HepG2 (cell line): ENCODE data around the gene HABP4. TPM values are rescaled to one million over a fixed set of nuclear protein-coding genes. Genes with fewer than 3 reads are reported as not detected.

ENCODE experiments used
- ATAC-seq: fragments of 200-7000 bp; cut with Tn5 transposase; 3 replicates; pipeline ENCODE4 v1.9.1; 2020; ENCODE audit warnings: mild to moderate bottlenecking, moderate library complexity
- BruUV-seq: library from RNA; stranded (reverse); fragments of 400-500 nt; replicated peaks from 2 replicates; lab custom pipeline; 2021; lab: Mats Ljungman, UMichigan
- CTCF ChIA-PET: fragments of 300-600 bp; formaldehyde crosslinking; extraction: SDS; loops from one replicate; lab custom pipeline; 2021; ENCODE audit warnings: low total read pairs, inconsistent platforms, low intra/inter-chr PET ratio; lab: Yijun Ruan, JAX
- POLR2A ChIA-PET: fragments of 350-600 bp; sonication (Branson Sonifier 250); formaldehyde crosslinking; loops from one replicate; lab custom pipeline; 2020; ENCODE audit warnings: antibody characterized with exemption, inconsistent platforms; lab: Yijun Ruan, JAX
- DNase-seq: peaks from one replicate; pipeline ENCODE4 v3.0.0-alpha.2; 2015; ENCODE audit warnings: low spot score
- FAIRE-seq: peaks from 3 replicates; lab custom pipeline; 2011; peaks lifted over from hg19 to GRCh38; lab: Jason Lieb, UNC
- H2AFZ ChIP-seq: one replicate; pipeline ENCODE4 v1.6.1; 2011; ENCODE audit warnings: low read length, inconsistent platforms
- H3K27ac ChIP-seq: fragments of 300-600 bp; 3 replicates; pipeline ENCODE4 v1.8.0; 2011; ENCODE audit warnings: mixed run types, mild to moderate bottlenecking, mixed read lengths, low read length, inconsistent platforms; ENCODE audit not compliant: insufficient read depth; ENCODE audit errors: extremely low read length
- H3K27me3 ChIP-seq, 2 experiments: fragments of 200-600 bp in 1 of 2; 2 replicates in 1 of 2; 3 replicates in 1 of 2; pipeline versions ENCODE4 v1.6.0 to v1.8.0; 2011; ENCODE audit warnings: low read length in 2 of 2, mild to moderate bottlenecking in 2 of 2, moderate library complexity in 2 of 2, inconsistent platforms in 1 of 2; ENCODE audit not compliant: insufficient read depth in 2 of 2, control insufficient read depth in 1 of 2
- H3K36me3 ChIP-seq, 2 experiments: fragments of 200-600 bp in 1 of 2; replicated peaks in 1 of 2; 2 replicates in 1 of 2; 3 replicates in 1 of 2; pipeline versions ENCODE4 v1.5.1 to v1.8.0; 2011; ENCODE audit warnings: low read length in 2 of 2, inconsistent platforms in 1 of 2; ENCODE audit not compliant: insufficient read depth in 2 of 2, control insufficient read depth in 1 of 2
- H3K4me1 ChIP-seq: 2 replicates; pipeline ENCODE4 v1.5.1; 2012; ENCODE audit warnings: low read length, inconsistent platforms; ENCODE audit not compliant: insufficient read depth
- H3K4me2 ChIP-seq: 2 replicates; pipeline ENCODE4 v1.6.0; 2011; ENCODE audit warnings: low read depth, low read length, inconsistent platforms
- H3K4me3 ChIP-seq, 3 experiments: fragments of 200-600 bp in 1 of 3; sonication (generic), shearing (Covaris generic) in 1 of 3; replicated peaks in 1 of 3; 2 replicates each; pipeline ENCODE4 v1.5.1; 2011 to 2016; ENCODE audit warnings: low read length in 3 of 3, inconsistent platforms in 2 of 3, low read depth in 2 of 3, mild to moderate bottlenecking in 2 of 3, control low read depth in 1 of 3, mixed read lengths in 1 of 3; ENCODE audit not compliant: insufficient read depth in 1 of 3
- H3K79me2 ChIP-seq: one replicate; pipeline ENCODE4 v1.6.1; 2011; ENCODE audit warnings: low read length, inconsistent platforms; ENCODE audit not compliant: insufficient read depth
- H3K9ac ChIP-seq: 2 replicates; pipeline ENCODE4 v1.6.0; 2011; ENCODE audit warnings: mild to moderate bottlenecking, low read depth, low read length, inconsistent platforms; ENCODE audit not compliant: insufficient read depth
- H3K9me3 ChIP-seq: 2 replicates; pipeline ENCODE4 v1.5.1; 2012; ENCODE audit warnings: mild to moderate bottlenecking, low read length
- H4K20me1 ChIP-seq: 2 replicates; pipeline ENCODE4 v1.6.0; 2011; ENCODE audit warnings: inconsistent platforms, mild to moderate bottlenecking, low read length, moderate library complexity; ENCODE audit not compliant: insufficient read depth
- CEBPB ChIP-seq: IDR thresholded peaks from 2 replicates; pipeline ENCODE4 v1.6.1; 2011; ENCODE audit warnings: low read depth, low read length, improper control_type of control experiment, borderline replicate concordance
- GPN1 ChIP-seq: sonication (generic); formaldehyde crosslinking; IDR thresholded peaks from 2 replicates; pipeline ENCODE4 v1.5.1; 2020; ENCODE audit warnings: missing genetic modification reagents, borderline replicate concordance
- HNRNPUL1 ChIP-seq: fragments of 200-400 bp; formaldehyde crosslinking; IDR thresholded peaks from 2 replicates; pipeline ENCODE4 v1.6.1; 2017; ENCODE audit warnings: low read depth, mild to moderate bottlenecking, low read length, moderate library complexity
- HOXA3 ChIP-seq: sonication (generic); formaldehyde crosslinking; IDR thresholded peaks from 2 replicates; pipeline ENCODE4 v1.5.0; 2020; ENCODE audit warnings: missing genetic modification reagents
- KDM1A ChIP-seq: IDR thresholded peaks from 2 replicates; pipeline ENCODE4 v1.6.1; 2016; ENCODE audit warnings: missing compliant biosample characterization
- KLF12 ChIP-seq: sonication (generic); formaldehyde crosslinking; IDR thresholded peaks from 2 replicates; pipeline ENCODE4 v1.4.0; 2020; ENCODE audit warnings: missing genetic modification reagents, borderline replicate concordance
- NONO ChIP-seq, 2 experiments: fragments of 450-650 bp in 1 of 2; sonication (generic) in 1 of 2; formaldehyde crosslinking in 1 of 2; IDR thresholded peaks in 1 of 2; conservative IDR thresholded peaks in 1 of 2; 2 replicates each; pipeline versions ENCODE4 v1.6.1 to v1.8.0; 2017 to 2022; ENCODE audit warnings: mild to moderate bottlenecking in 1 of 2, missing genetic modification reagents in 1 of 2, moderate library complexity in 1 of 2
- SALL2 ChIP-seq: sonication (generic); formaldehyde crosslinking; IDR thresholded peaks from 2 replicates; pipeline ENCODE4 v1.8.1; 2023; ENCODE audit warnings: mild to moderate bottlenecking, missing genetic modification reagents, inconsistent platforms
- ZNF318 ChIP-seq: sonication (generic); formaldehyde crosslinking; IDR thresholded peaks from 2 replicates; pipeline ENCODE4 v1.4.0; 2020; ENCODE audit warnings: mild to moderate bottlenecking, missing genetic modification reagents
- ZNF513 ChIP-seq: sonication (generic); formaldehyde crosslinking; conservative IDR thresholded peaks from 2 replicates; pipeline ENCODE4 v1.5.0; 2020; ENCODE audit warnings: missing genetic modification reagents
- ZNF678 ChIP-seq: sonication (generic); formaldehyde crosslinking; IDR thresholded peaks from 2 replicates; pipeline ENCODE4 v1.4.0; 2020; ENCODE audit warnings: mild to moderate bottlenecking, missing genetic modification reagents
- WGBS: methylation state at CpG from one replicate; pipeline ENCODE4 v1.1.6; 2017; ENCODE audit warnings: low lambda C conversion rate; 5-methylcytosine and 5-hydroxymethylcytosine counted together
- in situ Hi-C: cut with HindIII; loops from 2 replicates; pipeline ENCODE4 v1.10.0; 2017; ENCODE audit warnings: low pct_unique_long_range_greater_than_20kb; ENCODE audit not compliant: extremely low pct_ligation_motif_present
- intact Hi-C: fragments of 100-400 bp; cut with micrococcal nuclease; formaldehyde crosslinking; loops from one replicate; pipeline ENCODE4 v1.10.0; 2022; ENCODE audit not compliant: unreplicated experiment
- polyA plus RNA-seq, 8 experiments: library from polyadenylated mRNA; depleted of rRNA in 3 of 8; stranded (reverse) in 7 of 8; unstranded in 1 of 8; fragments of >200 nt; fragmentation: Illumina TruSeq in 4 of 8; extraction: Trizol in 4 of 8; gene quantifications; 2 replicates each; pipeline versions ENCODE4 v1.2.1 to v1.2.3, GENCODE V29; 2011 to 2016; ENCODE audit warnings: low read depth in 4 of 8, missing spikeins in 1 of 8, mixed read lengths in 1 of 8; ENCODE audit not compliant: insufficient read depth in 1 of 8
- total RNA-seq, 5 experiments: library from RNA; depleted of rRNA; stranded (reverse); fragments of >200 nt; fragmentation: Illumina TruSeq; extraction: Trizol; gene quantifications; 2 replicates each; pipeline ENCODE4 v1.2.3, GENCODE V29; 2016; ENCODE audit warnings: low read depth in 1 of 5

The HABP4 gene
- total and polyA plus RNA-seq, 2 of the 13 experiments (the other 11 are each of a cell fraction or from before 2014, with no cell fraction given) = 14.3 to 26.6 TPM

- DNase-seq (no peak), ATAC-seq (no peak), FAIRE-seq (no peak)
- Histone ChIP-seq H3K27me3 (no peaks in the 10 kb centered on the region), H3K9me3 (no peaks in the 10 kb centered on the region), H3K27ac (no peak overlapping the region), H3K79me2 (no peaks in the 10 kb centered on the region), H3K9ac (no peak overlapping the region), H3K4me2 (no peak overlapping the region), H2AFZ (no peak overlapping the region), H3K36me3 (peaks cover 10 to 50% of the 10 kb centered on the region in 2 experiments), H3K4me3 (no peak overlapping the region), H4K20me1 (no peaks in the 10 kb centered on the region), H3K4me1 (peaks cover 54% of the 10 kb centered on the region)
- intact Hi-C loops (no loop called here), in situ Hi-C loops (no loop called here)
- ChIA-PET POLR2A (interaction anchor here (1.0 kb wide), 1 partner anchor 10 kb away, joined by 4 read pairs; no protein-coding TSS in a partner anchor), CTCF (no interaction called here)
- 97% methylated on average over 16 of the region's 16 CpGs for WGBS
- BruUV-seq = no TSS peak
- no peak for TF ChIP-seq ZNF318
- TF ChIP-seq KDM1A = no peak
- no peak for TF ChIP-seq HOXA3 (CRISPR knock-in tag)
- TF ChIP-seq ZNF678 (CRISPR knock-in tag) = no peak
- TF ChIP-seq NONO (IDR thresholded peaks at IDR 0.05) = no peak
- TF ChIP-seq NONO (CRISPR knock-in tag; conservative IDR thresholded peaks at IDR 0.05) = no peak
- no peak for TF ChIP-seq SALL2 (CRISPR knock-in tag)
- TF ChIP-seq HNRNPUL1 = no peak
- TF ChIP-seq ZNF513 (CRISPR knock-in tag) = no peak
- TF ChIP-seq CEBPB = no peak
- no peak for TF ChIP-seq KLF12
- TF ChIP-seq GPN1 (CRISPR knock-in tag) = no peak
Observed at GRCh38 chr9:96485280-96485679, 35.3 kb downstream of the HABP4 start.
